Cerebellar cortex (tissue), 1 donor: Measurements from ENCODE around the gene ATP6V0C.

Experiments
- DNase-seq: peaks from one replicate; pipeline ENCODE4 v3.0.0-alpha.2; 2015; ENCODE audit warnings: low spot score

ATP6V0C gene

GRCh38 chr16:2490190-2491105 is 23.3 kb upstream of the ATP6V0C start:
- DNase-seq: peak; percentile 67

- no peak for DNase-seq
These were observed 21.5 kb upstream of the ATP6V0C start for GRCh38 chr16:2492292-2492691.

- DNase-seq: no peak
These were observed 20.1 kb upstream of the ATP6V0C start for GRCh38 chr16:2493605-2494004.

DNA sequence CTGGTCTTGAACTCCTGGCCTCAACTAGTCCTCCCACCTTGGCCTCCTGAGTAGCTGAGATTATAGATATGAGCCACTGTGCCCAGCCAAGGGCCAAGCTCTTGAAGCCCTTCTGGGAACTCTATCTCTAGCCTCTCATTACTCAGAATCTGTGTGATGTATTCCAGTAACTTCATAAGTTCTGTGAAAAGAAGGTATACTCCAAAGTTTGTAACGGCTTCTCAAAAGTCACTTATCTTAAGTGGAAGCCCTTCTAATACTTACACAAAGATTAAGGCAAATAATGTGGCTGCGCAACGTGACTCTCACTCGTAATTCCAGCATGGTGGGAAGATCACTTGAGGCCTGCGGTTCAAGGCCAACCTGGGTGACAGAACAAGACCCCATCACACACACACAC is 19.1 kb upstream of the ATP6V0C start:
- DNase-seq: no peak

DNA sequence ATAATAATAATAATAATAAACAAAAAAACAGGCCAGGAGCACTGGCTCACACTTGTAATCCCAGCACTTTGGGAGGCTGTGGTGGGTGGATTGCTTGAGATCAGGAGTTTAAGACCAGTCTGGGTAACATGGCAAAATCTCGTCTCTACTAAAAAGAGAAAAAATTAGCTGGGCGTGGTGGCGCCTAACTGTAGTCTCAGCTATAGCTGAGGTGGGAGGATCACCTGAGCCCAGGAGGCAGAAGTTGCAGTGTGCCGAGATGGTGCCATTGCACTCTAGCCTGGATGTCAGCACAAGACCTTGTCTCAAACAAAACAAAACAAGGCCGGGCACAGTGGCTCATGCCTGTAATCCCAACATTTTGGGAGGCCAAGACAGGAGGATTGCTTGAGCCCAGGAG is 18.7 kb upstream of the ATP6V0C start:
- no peak for DNase-seq

GRCh38 chr16:2496223-2497115 is 17.3 kb upstream of the ATP6V0C start:
- peak; percentile 8 for DNase-seq

GRCh38 chr16:2497116-2497630 is 16.6 kb upstream of the ATP6V0C start:
- peak; percentile 37 for DNase-seq

DNA sequence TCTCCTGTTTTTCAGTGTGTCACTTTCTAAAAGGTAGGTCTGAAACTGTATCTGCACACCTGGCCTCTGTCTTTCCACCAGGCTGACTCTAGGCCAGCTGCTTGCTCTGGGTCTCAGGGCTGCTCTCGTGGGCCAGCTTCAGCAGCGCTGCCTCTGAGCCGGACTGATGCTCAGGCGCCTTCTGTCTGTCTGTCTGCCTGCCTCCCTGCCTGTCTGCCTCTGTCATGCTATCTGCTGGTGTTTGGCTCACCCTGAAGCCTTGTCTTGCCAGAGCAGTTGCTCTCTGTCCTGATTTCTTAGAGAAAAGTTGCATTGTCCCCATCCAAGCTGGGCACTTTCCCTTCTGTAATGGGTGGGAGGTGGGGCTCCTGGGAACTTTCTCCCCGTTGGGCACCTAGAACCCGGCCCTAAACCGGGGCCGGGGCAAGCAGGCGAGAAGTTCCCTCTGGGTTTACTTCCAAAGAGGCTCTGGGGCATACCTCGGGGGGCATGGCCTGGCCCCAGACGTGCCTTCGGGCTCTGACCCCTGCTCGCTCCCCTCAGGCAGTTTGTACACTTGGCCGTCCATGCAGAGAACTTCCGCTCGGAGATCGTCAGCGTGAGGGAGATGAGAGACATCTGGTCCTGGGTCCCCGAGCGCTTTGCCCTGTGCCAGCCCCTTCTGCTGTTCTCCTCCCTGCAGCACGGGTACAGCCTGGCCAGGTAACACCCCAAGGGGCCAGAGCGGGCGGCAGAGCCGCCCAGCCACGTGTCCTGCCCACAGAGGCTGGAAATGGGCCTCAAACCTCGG is 15.9 kb upstream of the ATP6V0C start:
- DNase-seq: no peak

GRCh38 chr16:2498531-2499253 is 15.1 kb upstream of the ATP6V0C start:
- peak; percentile 32 for DNase-seq

DNA sequence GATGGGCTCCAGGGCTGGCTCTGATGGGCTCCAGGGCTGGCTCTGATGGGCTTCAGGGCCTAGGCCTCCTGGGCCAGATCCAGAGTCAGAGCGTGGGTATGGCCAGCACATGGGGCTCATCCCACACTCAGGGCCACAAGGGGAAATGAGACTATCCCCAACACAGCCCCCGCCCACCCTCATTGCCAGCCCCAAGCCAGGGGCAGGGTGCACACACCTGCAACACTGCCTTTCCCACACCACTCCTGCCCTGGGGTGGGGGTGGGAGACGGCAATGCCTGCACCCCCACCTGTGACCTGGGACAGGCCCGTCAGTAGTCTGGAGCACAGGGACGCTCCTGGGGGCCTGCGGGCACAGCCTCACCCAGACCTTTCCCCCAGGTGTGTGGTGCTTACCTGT is 14.3 kb upstream of the ATP6V0C start:
- DNase-seq: no peak

GRCh38 chr16:2499890-2500429 is 13.8 kb upstream of the ATP6V0C start:
- DNase-seq: no peak

DNA sequence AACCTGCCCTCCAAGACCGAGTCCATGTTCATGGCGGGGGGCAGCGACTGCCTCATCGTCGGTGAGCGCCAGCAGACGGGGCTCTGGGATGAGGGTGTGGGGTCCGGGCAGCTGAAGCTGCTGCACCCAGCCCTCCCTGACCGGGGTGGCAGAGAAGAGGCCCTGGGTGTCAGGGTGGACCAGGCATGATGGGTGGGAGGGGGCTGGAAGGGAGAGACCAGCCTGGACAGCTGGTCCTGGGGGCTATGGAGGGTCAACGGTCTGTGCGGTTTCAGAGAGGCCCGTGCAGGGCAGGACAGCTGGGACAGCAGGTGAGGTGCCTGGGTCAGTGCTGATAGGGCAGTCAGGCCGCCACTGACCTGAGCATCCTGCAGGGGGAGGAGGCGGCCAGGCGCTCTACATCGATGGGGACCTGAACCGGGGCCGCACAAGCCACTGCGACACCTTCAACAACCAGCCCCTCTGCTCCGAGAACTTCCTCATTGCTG is 13.3 kb upstream of the ATP6V0C start:
- DNase-seq: no peak

DNA sequence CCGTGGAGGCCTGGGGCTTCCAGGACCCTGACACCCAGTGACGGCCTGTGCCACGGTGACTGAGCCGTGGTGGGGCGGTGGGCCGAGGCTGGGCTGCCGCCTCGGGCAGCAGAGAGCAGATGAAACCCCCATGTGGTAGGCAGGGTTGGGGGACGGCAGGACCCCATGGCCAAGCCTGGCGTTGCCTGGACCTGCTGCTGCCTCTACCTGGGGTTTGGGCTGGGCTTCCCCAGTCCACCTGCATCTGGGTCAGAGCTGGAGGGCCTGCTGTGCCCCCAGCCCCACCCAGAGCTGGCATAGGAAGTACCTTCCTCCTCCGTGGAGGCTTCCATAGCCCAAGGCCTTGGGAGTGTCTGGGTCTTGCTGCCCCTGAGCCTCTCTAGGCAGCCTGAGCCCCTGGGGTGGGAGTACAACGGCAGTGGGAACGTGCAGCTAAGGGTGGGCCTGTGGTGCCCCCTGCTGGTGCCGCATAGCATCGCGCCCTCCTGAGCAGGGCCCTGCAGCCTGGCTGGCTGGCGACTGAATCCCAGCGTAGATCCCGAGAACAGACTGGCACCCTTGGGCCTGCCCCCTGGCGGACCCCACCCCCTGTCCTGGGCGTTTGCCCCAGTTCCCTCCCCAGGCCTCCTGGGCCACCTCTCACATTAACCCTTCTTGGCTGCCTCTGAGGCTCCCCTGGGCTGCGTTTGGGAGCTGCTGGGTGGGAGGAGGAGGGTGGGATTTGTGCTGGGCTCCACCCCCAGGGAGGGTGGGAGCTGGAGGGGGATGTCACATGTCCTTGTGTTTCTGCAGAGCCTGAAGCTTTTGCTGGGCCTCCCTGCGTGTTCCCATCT is 12.6 kb upstream of the ATP6V0C start:
- DNase-seq: peak; percentile 83

- no peak for DNase-seq
These were observed 11.5 kb upstream of the ATP6V0C start for GRCh38 chr16:2501946-2502895.

GRCh38 chr16:2505695-2506094 is 8.1 kb upstream of the ATP6V0C start:
- DNase-seq: no peak

DNA sequence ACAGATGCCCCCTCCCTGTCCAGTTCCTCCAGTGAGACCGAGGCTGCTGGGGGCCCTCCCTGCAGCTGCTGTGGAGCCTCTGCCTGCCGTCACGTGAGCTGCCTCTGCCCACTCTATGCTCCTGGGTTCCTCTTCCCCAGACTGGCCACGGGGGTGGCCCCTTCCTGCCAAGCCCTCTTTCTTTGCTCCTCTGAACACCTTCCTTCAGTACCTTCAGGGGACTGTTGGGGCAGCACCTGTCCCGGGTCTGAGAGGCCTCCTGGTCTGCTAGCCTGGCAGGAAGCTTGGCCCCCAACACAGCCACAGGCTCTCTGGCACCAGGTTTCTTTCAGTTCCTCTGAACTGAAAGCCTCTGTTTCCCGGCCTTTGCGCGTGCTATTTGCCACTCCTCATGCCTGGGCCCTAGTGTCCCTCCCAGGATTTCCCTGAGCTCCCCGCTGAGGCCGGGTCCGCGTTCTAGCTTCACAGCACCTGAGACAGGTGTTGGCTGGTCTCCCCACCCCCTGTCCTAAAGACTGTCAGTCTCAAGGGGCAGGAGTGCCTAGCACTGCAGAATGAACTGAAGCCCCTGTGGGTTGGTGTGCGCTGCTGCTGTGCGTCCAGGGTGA is 6.6 kb upstream of the ATP6V0C start:
- no peak for DNase-seq

DNA sequence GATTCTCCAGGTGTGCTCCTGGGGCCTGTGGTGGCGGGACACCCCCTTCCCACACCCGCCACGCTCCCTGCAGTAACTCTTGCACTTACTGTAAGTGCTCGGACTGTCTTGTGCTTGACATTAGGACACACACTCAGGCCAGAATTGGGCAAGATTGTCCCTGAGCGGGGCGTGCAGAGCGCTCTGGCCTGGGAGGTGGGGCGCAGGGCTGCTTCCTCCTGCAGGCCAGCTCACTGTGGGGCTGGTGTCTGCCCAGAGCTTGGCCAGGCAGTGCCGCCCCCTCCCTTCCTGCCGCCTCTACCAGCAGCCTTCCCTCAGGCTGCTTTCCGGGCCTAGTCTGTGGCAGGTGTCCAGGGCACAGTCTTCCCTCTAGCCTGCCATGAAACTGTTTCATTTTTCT is 6.1 kb upstream of the ATP6V0C start:
- DNase-seq: no peak

- DNase-seq: no peak
These were observed 4.9 kb upstream of the ATP6V0C start for GRCh38 chr16:2508722-2509400.
